ENCODE data around the gene C20orf202.

C20orf202 gene

GRCh38 chr20:1202762-1203504 lies at the start of gene C20orf202:
Gene C20orf202 (plus strand): TSS chr20:1203454. CDS start chr20:1203586, 132 bp downstream.
- DNase-seq (ENCODE audit: low read depth in 2 of 2, low spot score in 1 of 2): no peak

GRCh38 chr20:1154226-1154625 lies 49.0 kb upstream of the C20orf202 start:
- no peak for DNase-seq (ENCODE audit: low read depth in 2 of 2, low spot score in 1 of 2)

- no peak for DNase-seq (ENCODE audit: low read depth in 2 of 2, low spot score in 1 of 2)
Observed at GRCh38 chr20:1154691-1155090, 48.6 kb upstream of the C20orf202 start.

GRCh38 chr20:1155342-1155741 lies 47.9 kb upstream of the C20orf202 start:
- no peak for DNase-seq (ENCODE audit: low read depth in 2 of 2, low spot score in 1 of 2)

- DNase-seq (ENCODE audit: low read depth in 2 of 2, low spot score in 1 of 2): no peak
Observed at GRCh38 chr20:1160496-1160895, 42.8 kb upstream of the C20orf202 start.

DNA sequence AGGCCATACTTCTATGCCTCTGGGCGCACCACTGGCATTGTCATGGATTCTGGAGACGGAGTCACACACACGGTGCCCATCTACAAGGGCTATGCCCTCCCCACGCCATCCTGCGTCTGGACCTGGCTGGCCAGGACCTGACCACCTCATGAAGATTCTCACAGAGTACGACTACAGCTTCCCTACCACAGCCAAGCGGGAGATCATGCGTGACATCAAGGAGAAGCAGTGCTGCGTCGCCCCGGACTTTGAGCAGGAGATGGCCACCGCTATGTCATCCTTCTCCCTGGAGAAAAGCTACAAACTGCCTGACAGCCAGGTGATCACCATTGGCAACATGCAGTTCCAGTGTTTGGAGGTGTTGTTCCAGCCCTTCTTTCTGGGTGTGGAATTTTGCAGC lies 42.3 kb upstream of the C20orf202 start:
- DNase-seq (ENCODE audit: low read depth in 2 of 2, low spot score in 1 of 2): no peak

- DNase-seq (ENCODE audit: low read depth in 2 of 2, low spot score in 1 of 2): no peak
Observed at GRCh38 chr20:1163105-1163504, 40.1 kb upstream of the C20orf202 start.

GRCh38 chr20:1163653-1164052 lies 39.6 kb upstream of the C20orf202 start:
- no peak for DNase-seq (ENCODE audit: low read depth in 2 of 2, low spot score in 1 of 2)

GRCh38 chr20:1164871-1165270 lies 38.4 kb upstream of the C20orf202 start:
- DNase-seq (ENCODE audit: low read depth in 2 of 2, low spot score in 1 of 2): no peak

DNA sequence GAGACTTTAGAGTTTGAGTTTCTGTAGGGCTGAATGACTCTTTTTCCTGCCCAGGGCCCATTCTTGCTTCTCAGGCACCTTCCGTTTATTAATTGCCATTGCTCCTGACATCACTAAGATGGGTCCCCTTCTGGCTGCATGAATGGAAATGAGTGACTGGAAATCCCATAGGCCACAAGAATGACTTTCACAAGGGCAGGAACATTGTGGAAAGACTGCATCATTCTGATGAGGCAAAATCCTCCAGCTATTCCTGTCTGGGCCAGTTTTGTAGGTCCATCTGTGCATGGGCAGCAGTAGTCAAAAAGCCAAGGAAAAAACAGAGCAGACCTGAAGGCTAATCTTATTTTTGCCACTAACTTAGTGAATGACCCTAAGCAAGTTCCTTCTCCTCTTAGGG lies 37.7 kb upstream of the C20orf202 start:
- DNase-seq (ENCODE audit: low read depth in 2 of 2, low spot score in 1 of 2): no peak

- DNase-seq (ENCODE audit: low read depth in 2 of 2, low spot score in 1 of 2): no peak
Observed at GRCh38 chr20:1165941-1166340, 37.3 kb upstream of the C20orf202 start.

- no peak for DNase-seq (ENCODE audit: low read depth in 2 of 2, low spot score in 1 of 2)
Observed at GRCh38 chr20:1166948-1167720, 36.1 kb upstream of the C20orf202 start.

DNA sequence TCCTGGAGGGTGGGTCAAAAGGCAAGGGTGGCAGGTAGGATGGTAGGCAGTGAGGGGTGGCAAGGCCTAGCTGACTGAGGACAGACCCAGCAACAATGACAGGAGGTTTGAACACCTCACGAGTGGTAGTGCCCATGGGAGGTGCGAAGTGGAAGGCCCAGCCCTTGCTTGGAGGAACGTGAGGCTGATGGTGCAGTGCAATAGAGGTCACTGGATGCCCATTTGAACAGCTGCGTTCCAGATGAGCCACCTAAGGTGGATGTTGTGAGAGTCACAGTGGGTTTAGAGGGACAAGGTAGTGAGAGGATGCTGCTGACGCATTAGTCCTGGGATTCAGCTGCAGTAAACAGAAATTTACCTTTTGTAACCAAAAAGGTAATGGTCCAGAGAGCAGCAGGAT lies 34.0 kb upstream of the C20orf202 start:
- no peak for DNase-seq (ENCODE audit: low read depth in 2 of 2, low spot score in 1 of 2)

GRCh38 chr20:1171461-1172093 lies 31.7 kb upstream of the C20orf202 start:
- no peak for DNase-seq (ENCODE audit: low read depth in 2 of 2, low spot score in 1 of 2)

DNA sequence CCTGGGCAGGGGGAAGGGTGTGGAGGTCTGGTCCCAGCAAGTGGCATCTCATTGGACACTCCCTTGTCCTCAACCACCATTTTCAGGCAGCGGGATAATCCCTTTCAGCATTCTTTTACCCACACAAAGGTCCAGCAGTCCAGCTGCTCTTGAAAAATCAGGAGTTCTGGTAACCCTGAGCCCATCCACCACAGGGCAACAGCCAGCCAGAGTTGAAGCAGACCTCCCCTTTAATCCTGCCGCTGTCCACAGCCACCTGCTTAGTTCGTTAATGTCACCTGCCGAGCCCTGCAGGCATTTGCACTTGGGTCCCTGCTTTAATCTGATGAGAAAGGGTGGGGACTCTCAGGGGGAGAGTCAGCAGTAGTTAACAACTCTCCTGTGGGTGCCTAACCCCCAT lies 29.6 kb upstream of the C20orf202 start:
- no peak for DNase-seq (ENCODE audit: low read depth in 2 of 2, low spot score in 1 of 2)

DNA sequence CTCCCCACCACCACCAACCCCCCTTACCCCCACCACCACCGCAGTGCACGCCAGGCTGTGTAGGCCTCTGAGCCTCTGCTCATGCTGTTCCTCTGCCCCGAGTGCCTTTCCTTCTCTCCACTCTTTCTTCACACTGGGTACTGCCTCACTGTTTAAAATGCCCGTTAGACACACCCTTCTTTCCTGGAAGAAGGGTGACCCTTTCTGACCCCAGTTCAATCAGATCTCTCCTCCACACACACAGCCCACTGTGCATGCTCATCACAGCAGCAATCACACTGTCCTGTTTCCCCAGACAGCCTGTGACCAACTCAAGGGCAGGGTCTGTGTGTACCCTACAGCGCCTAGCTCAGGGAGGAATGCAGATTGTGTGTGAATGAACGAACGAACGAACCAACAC lies 28.5 kb upstream of the C20orf202 start:
- no peak for DNase-seq (ENCODE audit: low read depth in 2 of 2, low spot score in 1 of 2)

DNA sequence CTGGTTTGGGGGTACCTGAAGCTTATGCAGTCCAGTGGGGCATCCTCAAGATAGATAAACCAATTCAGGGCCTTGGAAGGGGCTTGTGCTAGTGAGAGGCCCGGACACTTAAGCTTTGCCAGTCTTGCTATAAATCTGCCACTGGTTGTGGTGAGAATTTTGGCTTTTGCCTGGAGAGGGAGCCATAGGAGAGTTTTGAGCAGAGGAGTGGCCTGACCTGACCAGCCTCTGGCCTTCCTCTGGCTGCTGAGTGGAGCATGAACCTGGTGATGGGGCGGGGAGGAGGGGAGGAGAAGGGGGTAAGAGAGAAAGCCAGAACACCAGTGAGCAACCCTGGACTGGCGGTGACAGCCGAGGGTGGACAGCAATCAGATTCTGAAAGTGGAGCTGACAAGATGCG lies 25.6 kb upstream of the C20orf202 start:
- DNase-seq (ENCODE audit: low read depth in 2 of 2, low spot score in 1 of 2): no peak

- DNase-seq (ENCODE audit: low read depth in 2 of 2, low spot score in 1 of 2): no peak
Observed at GRCh38 chr20:1178103-1178502, 25.2 kb upstream of the C20orf202 start.

DNA sequence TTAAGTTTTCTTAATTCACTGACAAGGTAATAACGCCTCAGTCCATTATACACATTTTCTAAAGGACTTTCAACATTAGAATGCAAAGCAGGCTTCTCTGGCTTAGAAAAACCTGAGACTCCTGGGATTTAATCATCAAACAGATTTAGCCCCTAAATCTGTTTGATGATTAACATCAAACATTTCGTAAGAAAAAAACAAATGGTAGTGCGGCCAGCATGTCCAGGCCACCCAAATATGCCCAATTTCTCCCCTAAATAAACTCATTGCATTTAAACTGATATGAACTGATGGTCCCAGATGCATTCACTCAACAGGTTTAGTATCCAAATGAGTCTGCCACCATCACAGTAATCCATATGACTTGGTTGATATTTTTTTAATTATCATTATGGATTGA lies 24.6 kb upstream of the C20orf202 start:
- no peak for DNase-seq (ENCODE audit: low read depth in 2 of 2, low spot score in 1 of 2)

GRCh38 chr20:1180949-1181348 lies 22.3 kb upstream of the C20orf202 start:
- DNase-seq (ENCODE audit: low read depth in 2 of 2, low spot score in 1 of 2): no peak

GRCh38 chr20:1182106-1182505 lies 21.1 kb upstream of the C20orf202 start:
- no peak for DNase-seq (ENCODE audit: low read depth in 2 of 2, low spot score in 1 of 2)

DNA sequence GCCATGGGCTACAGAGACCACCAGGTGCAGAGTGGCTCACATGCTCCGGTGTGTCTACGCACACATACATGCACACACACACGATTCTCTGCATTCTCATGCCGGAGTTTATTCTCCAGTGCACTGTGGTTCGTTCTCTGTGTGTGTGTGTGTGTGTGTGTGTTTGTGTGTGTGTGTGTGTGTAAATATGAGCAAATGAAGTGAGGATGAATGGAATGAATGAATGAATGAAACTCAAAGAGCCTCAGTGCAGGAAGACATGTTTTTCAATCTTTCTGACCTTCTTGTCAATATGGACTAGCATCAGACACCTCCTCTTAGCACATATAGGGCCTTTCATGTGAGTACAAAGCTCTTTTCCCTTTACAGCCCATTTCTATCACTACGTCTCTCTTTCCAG lies 20.1 kb upstream of the C20orf202 start:
- DNase-seq (ENCODE audit: low read depth in 2 of 2, low spot score in 1 of 2): no peak

All from stimulated activated CD8-positive, alpha-beta memory T cell treated with anti-CD3 and anti-CD28 coated beads, Interleukin-4, amount 100 ng/mL, for 1 hour (primary cell).